HFFc6 (cell line): ENCODE data around the gene HSF5. TPM values are rescaled to one million over a fixed set of nuclear protein-coding genes. Genes with fewer than 3 reads are reported as not detected.

Source experiments
- DNase-seq: peaks from one replicate; pipeline ENCODE4 v3.0.0-alpha.2; 2018
- H3K27ac Mint-ChIP-seq: 2 replicates; pipeline ENCODE4 v1.8.0; 2020; ENCODE audit warnings: mild to moderate bottlenecking, mixed read lengths
- H3K27me3 Mint-ChIP-seq: 2 replicates; pipeline ENCODE4 v1.8.0; 2021; ENCODE audit warnings: mild to moderate bottlenecking, moderate library complexity, mixed read lengths; ENCODE audit not compliant: insufficient read depth
- H3K36me3 Mint-ChIP-seq: 2 replicates; pipeline ENCODE4 v1.8.0; 2021; ENCODE audit warnings: low read depth, mixed read lengths
- H3K4me1 Mint-ChIP-seq: 2 replicates; pipeline ENCODE4 v1.8.0; 2020; ENCODE audit warnings: low read depth, mixed read lengths
- H3K4me3 Mint-ChIP-seq: 2 replicates; pipeline ENCODE4 v1.8.0; 2020; ENCODE audit warnings: mild to moderate bottlenecking, moderate library complexity, mixed read lengths
- H3K9me3 Mint-ChIP-seq: 2 replicates; pipeline ENCODE4 v1.8.0; 2020; ENCODE audit warnings: mild to moderate bottlenecking, mixed read lengths
- total RNA-seq, 6 experiments: library from RNA; stranded (reverse); fragmentation: NEBNext Ultra II Directional; extraction: Animal tissue kit (Norgen Biotek cat#: 25700); gene quantifications; 2 replicates in 1 of 6; 3 replicates in 5 of 6; pipeline ENCODE4 v1.2.3, GENCODE V29; 2021
- TF ChIP-seq, protein P1 (sequence below): fragments of 200-600 bp; sonication (generic); IDR thresholded peaks from 2 replicates; pipeline ENCODE4 v1.5.0; 2021; ENCODE audit warnings: antibody characterized with exemption, mild to moderate bottlenecking

HSF5 gene
- total RNA-seq, 6 experiments from 2014 or later, result not detected

GRCh38 chr17:58415371-58416055 lies 72.7 kb downstream of the HSF5 start:
- no peaks in the 10 kb centered on the region for H3K9me3 Mint-ChIP-seq
- H3K36me3 Mint-ChIP-seq, result no peaks in the 10 kb centered on the region
- H3K4me3 Mint-ChIP-seq, result no peak overlapping the region
- no peak overlapping the region for H3K27ac Mint-ChIP-seq
- peaks cover 3% of the 10 kb centered on the region for H3K27me3 Mint-ChIP-seq
- no peak for DNase-seq
- peaks cover 11% of the 10 kb centered on the region for H3K4me1 Mint-ChIP-seq
- TF ChIP-seq, protein P1, sequence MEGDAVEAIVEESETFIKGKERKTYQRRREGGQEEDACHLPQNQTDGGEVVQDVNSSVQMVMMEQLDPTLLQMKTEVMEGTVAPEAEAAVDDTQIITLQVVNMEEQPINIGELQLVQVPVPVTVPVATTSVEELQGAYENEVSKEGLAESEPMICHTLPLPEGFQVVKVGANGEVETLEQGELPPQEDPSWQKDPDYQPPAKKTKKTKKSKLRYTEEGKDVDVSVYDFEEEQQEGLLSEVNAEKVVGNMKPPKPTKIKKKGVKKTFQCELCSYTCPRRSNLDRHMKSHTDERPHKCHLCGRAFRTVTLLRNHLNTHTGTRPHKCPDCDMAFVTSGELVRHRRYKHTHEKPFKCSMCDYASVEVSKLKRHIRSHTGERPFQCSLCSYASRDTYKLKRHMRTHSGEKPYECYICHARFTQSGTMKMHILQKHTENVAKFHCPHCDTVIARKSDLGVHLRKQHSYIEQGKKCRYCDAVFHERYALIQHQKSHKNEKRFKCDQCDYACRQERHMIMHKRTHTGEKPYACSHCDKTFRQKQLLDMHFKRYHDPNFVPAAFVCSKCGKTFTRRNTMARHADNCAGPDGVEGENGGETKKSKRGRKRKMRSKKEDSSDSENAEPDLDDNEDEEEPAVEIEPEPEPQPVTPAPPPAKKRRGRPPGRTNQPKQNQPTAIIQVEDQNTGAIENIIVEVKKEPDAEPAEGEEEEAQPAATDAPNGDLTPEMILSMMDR, result no peak

DNA sequence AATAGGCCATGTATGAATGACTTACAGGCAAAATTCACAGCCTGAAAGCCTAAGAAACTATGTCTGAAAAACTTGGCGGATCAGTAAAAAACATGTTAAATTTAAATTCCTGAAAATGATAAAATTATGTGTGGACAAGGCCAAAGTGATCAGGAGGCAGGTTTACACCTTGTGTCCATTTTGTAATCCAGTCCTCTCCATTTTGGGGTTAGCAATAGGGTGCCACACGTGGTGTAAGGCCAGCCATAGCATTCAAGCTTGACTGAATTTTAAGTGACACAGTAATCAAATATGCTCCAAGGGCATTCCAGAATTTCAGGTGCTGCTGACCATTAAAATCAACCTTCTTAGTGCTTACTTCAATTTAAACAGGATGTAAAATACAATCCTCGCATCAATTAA lies 73.6 kb downstream of the HSF5 start:
- Mint-ChIP-seq H3K4me1 (peaks cover 11% of the 10 kb centered on the region), H3K36me3 (no peaks in the 10 kb centered on the region), H3K9me3 (no peaks in the 10 kb centered on the region), H3K27me3 (peaks cover 3% of the 10 kb centered on the region), H3K4me3 (no peak overlapping the region), H3K27ac (no peak overlapping the region)
- TF ChIP-seq, protein P1, result no peak
- DNase-seq, result no peak

- no peaks in the 10 kb centered on the region for H3K9me3 Mint-ChIP-seq
- TF ChIP-seq, protein P1, result no peak
- no peaks in the 10 kb centered on the region for H3K36me3 Mint-ChIP-seq
- no peak overlapping the region for H3K4me3 Mint-ChIP-seq
- DNase-seq, result no peak
- H3K4me1 Mint-ChIP-seq, result peaks cover 11% of the 10 kb centered on the region
- peaks cover 3% of the 10 kb centered on the region for H3K27me3 Mint-ChIP-seq
- H3K27ac Mint-ChIP-seq, result no peak overlapping the region
These were observed 74.5 kb downstream of the HSF5 start for GRCh38 chr17:58413684-58414083.

GRCh38 chr17:58412961-58413586 lies 75.1 kb downstream of the HSF5 start:
- Mint-ChIP-seq H3K36me3 (no peaks in the 10 kb centered on the region), H3K27me3 (peaks cover 3% of the 10 kb centered on the region), H3K27ac (no peak overlapping the region), H3K4me3 (no peak overlapping the region), H3K4me1 (peaks cover 11% of the 10 kb centered on the region), H3K9me3 (no peaks in the 10 kb centered on the region)
- TF ChIP-seq, protein P1, result no peak
- no peak for DNase-seq

DNA sequence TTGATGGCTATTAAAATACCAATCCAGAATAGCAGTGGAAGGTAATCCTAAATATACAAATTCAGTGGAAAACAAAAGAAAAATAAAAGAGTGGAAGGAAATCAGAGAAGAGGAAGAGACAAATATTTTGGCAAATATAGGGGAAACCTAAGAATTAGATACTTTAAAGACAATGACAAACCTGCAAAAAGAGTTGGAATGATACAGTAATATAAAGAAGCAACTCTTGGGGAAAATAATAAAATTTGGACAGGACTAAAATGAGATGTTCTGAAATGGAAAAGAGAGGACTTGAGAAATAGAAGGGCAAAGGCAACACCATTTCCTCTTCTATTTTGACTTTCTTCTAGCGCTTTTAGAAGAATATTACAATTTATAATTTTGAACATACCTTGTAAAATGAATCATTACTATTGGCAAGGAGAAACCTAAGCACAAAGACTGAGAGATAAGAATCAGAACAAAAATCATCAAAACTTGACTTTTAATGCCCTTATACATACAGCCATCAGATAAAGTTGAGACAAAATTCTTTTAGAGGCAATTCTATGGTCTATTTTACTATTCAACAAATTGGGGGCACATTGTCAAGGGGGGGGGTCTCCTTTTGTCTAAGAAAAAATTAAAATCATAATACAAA lies 76.0 kb downstream of the HSF5 start:
- H3K27ac Mint-ChIP-seq, result no peak overlapping the region
- peaks cover 3% of the 10 kb centered on the region for H3K4me1 Mint-ChIP-seq
- no peaks in the 10 kb centered on the region for H3K36me3 Mint-ChIP-seq

More for the DNA sequence above, 76.0 kb downstream of the HSF5 start:
- TF ChIP-seq, protein P1, result no peak
- no peak for DNase-seq
- peaks cover 3% of the 10 kb centered on the region for H3K27me3 Mint-ChIP-seq
- no peak overlapping the region for H3K4me3 Mint-ChIP-seq
- H3K9me3 Mint-ChIP-seq, result no peaks in the 10 kb centered on the region
